OCI-LY7 (cell line): Measurements from ENCODE around the gene DPF3. TPM values are rescaled to one million over a fixed set of nuclear protein-coding genes. Genes with fewer than 3 reads are reported as not detected.

ENCODE experiments used
- BruUV-seq: library from RNA; stranded (reverse); fragments of 400-500 nt; replicated peaks from 2 replicates; lab custom pipeline; 2021; lab: Mats Ljungman, UMichigan
- CTCF ChIA-PET: fragments of 300-600 bp; sonication (Branson Sonifier 250); formaldehyde crosslinking; loops from one replicate; lab custom pipeline; 2022; ENCODE audit warnings: antibody characterized with exemption; ENCODE audit not compliant: unreplicated experiment; lab: Charles Lee
- POLR2A ChIA-PET: fragments of 300-600 bp; sonication (Branson Sonifier 250); formaldehyde crosslinking; loops from one replicate; lab custom pipeline; 2022; ENCODE audit warnings: antibody characterized with exemption; lab: Charles Lee
- DNase-seq: peaks from one replicate; pipeline ENCODE4 v3.0.0-alpha.2; 2015; ENCODE audit warnings: low spot score
- H2AFZ ChIP-seq: fragments of 200-600 bp; sonication (generic), shearing (Covaris generic); 2 replicates; pipeline ENCODE4 v1.6.1; 2014; ENCODE audit warnings: mild to moderate bottlenecking, antibody characterized with exemption, low read length, moderate library complexity
- H3K27ac ChIP-seq: fragments of 200-600 bp; sonication (generic); 2 replicates; pipeline ENCODE4 v1.5.1; 2014; ENCODE audit warnings: mixed run types, low read depth, mild to moderate bottlenecking, moderate library complexity, low read length, inconsistent platforms; ENCODE audit not compliant: poor library complexity, severe bottlenecking
- H3K36me3 ChIP-seq: fragments of 200-600 bp; sonication (generic); 2 replicates; pipeline ENCODE4 v1.6.1; 2014; ENCODE audit warnings: mild to moderate bottlenecking, antibody characterized with exemption, low read length, moderate library complexity, mixed read lengths; ENCODE audit not compliant: insufficient read depth
- H3K4me1 ChIP-seq: fragments of 200-600 bp; sonication (generic); 2 replicates; pipeline ENCODE4 v1.5.1; 2014; ENCODE audit warnings: mild to moderate bottlenecking, low read length; ENCODE audit not compliant: insufficient read depth, poor library complexity, severe bottlenecking
- H3K4me2 ChIP-seq: fragments of 200-600 bp; sonication (generic); 2 replicates; pipeline ENCODE4 v1.6.1; 2014; ENCODE audit warnings: mild to moderate bottlenecking, low read length
- H3K4me3 ChIP-seq: fragments of 200-600 bp; sonication (generic); 2 replicates; pipeline ENCODE4 v1.5.1; 2014; ENCODE audit warnings: mild to moderate bottlenecking, low read depth, low read length; ENCODE audit not compliant: poor library complexity, severe bottlenecking
- H3K79me2 ChIP-seq: fragments of 200-600 bp; sonication (generic); 2 replicates; pipeline ENCODE4 v1.6.1; 2016; ENCODE audit warnings: low read depth, mild to moderate bottlenecking, low read length, moderate library complexity, mixed read lengths; ENCODE audit not compliant: insufficient read depth
- H3K9me2 ChIP-seq: fragments of 200-600 bp; sonication (generic); 2 replicates; pipeline ENCODE4 v1.6.1; 2016; ENCODE audit warnings: mild to moderate bottlenecking, low read length, mixed read lengths; ENCODE audit not compliant: insufficient read depth
- H3K9me3 ChIP-seq: fragments of 200-600 bp; sonication (generic); 2 replicates; pipeline ENCODE4 v1.6.1; 2014; ENCODE audit warnings: mild to moderate bottlenecking, mixed run types, low read length, mixed read lengths
- H4K20me1 ChIP-seq: fragments of 200-600 bp; sonication (generic); 2 replicates; pipeline ENCODE4 v1.6.1; 2014; ENCODE audit warnings: mild to moderate bottlenecking, antibody characterized with exemption, low read length, moderate library complexity, mixed read lengths; ENCODE audit not compliant: insufficient read depth
- EZH2phosphoT487 ChIP-seq: fragments of 200-600 bp; sonication (generic); IDR thresholded peaks from 2 replicates; pipeline ENCODE4 v1.6.1; 2018; ENCODE audit warnings: low read depth, borderline replicate concordance, mild to moderate bottlenecking, mixed run types, antibody characterized with exemption, low read length, moderate library complexity, mixed read lengths
- intact Hi-C: fragments of 100-400 bp; cut with micrococcal nuclease; formaldehyde crosslinking; loops from one replicate; pipeline ENCODE4 v1.10.0; 2022; ENCODE audit not compliant: unreplicated experiment
- total RNA-seq, 2 experiments: library from RNA; depleted of rRNA in 1 of 2; stranded (reverse); fragments of >200 nt in 1 of 2; shearing (Covaris generic) in 1 of 2; gene quantifications; 2 replicates each; pipeline ENCODE4 v1.2.3, GENCODE V29; 2014 to 2022
- TF ChIP-seq, protein P1 (sequence below): fragments of 200-600 bp; sonication (generic); conservative IDR thresholded peaks from 2 replicates; pipeline ENCODE4 v1.5.1; 2014; ENCODE audit warnings: mild to moderate bottlenecking, antibody characterized with exemption, low read length, moderate library complexity, mixed read lengths

The DPF3 gene
- total RNA-seq, 2 experiments from 2014 or later = 0.42 TPM; not detected in 1

GRCh38 chr14:72855913-72856312, 38.0 kb downstream of the DPF3 start:
- intact Hi-C loops = no loop called here
- no peak overlapping the region for H3K27ac ChIP-seq
- ChIA-PET POLR2A (interaction anchor here (0.6 kb wide), 1 partner anchor 29 kb away, joined by 3 read pairs; no protein-coding TSS in a partner anchor), CTCF (no interaction called here)
- H3K4me2 ChIP-seq = no peak overlapping the region
- no peaks in the 10 kb centered on the region for H3K36me3 ChIP-seq
- no peaks in the 10 kb centered on the region for H4K20me1 ChIP-seq
- H3K9me2 ChIP-seq = no peaks in the 10 kb centered on the region
- no peak overlapping the region for H2AFZ ChIP-seq
- H3K4me1 ChIP-seq = no peaks in the 10 kb centered on the region
- no peak for DNase-seq
- H3K79me2 ChIP-seq = no peaks in the 10 kb centered on the region
- H3K4me3 ChIP-seq = no peak overlapping the region
- TF ChIP-seq EZH2phosphoT487 = no peak
- TF ChIP-seq, protein P1, sequence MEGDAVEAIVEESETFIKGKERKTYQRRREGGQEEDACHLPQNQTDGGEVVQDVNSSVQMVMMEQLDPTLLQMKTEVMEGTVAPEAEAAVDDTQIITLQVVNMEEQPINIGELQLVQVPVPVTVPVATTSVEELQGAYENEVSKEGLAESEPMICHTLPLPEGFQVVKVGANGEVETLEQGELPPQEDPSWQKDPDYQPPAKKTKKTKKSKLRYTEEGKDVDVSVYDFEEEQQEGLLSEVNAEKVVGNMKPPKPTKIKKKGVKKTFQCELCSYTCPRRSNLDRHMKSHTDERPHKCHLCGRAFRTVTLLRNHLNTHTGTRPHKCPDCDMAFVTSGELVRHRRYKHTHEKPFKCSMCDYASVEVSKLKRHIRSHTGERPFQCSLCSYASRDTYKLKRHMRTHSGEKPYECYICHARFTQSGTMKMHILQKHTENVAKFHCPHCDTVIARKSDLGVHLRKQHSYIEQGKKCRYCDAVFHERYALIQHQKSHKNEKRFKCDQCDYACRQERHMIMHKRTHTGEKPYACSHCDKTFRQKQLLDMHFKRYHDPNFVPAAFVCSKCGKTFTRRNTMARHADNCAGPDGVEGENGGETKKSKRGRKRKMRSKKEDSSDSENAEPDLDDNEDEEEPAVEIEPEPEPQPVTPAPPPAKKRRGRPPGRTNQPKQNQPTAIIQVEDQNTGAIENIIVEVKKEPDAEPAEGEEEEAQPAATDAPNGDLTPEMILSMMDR = no peak
- BruUV-seq = no TSS peak
- no peaks in the 10 kb centered on the region for H3K9me3 ChIP-seq

DNA sequence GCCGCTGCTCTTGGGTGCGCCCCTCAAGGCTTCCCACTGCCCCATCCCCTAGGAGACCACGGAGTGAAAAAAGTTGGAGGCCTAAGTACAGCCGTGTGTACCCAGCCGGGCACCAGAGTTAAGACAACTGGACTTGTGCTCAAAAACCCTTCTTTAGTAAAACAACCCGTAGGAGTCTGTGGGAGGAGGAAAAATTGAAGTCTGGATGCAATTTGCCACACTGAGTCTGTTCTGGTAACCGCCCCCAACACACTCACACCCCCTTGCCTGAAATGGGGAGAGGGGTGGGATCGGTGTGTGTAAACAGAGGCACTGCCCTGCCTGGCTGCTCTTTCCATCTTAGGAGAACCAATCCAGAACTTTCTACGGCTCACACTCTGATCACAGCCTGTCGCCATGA, 41.7 kb downstream of the DPF3 start:
- Histone ChIP-seq H3K4me2 (no peak overlapping the region), H3K4me1 (no peaks in the 10 kb centered on the region)

GRCh38 chr14:72851635-72852034, 42.3 kb downstream of the DPF3 start:
- no peak for DNase-seq
- H3K9me2 ChIP-seq = no peaks in the 10 kb centered on the region
- no peaks in the 10 kb centered on the region for H3K36me3 ChIP-seq
- H4K20me1 ChIP-seq = no peaks in the 10 kb centered on the region
- ChIA-PET CTCF (no interaction called here), POLR2A (no interaction called here)
- no peak overlapping the region for H3K4me3 ChIP-seq
- TF ChIP-seq, protein P1 = no peak
- no peak for TF ChIP-seq EZH2phosphoT487
- no peaks in the 10 kb centered on the region for H3K9me3 ChIP-seq
- H3K27ac ChIP-seq = no peak overlapping the region
- no peaks in the 10 kb centered on the region for H3K4me1 ChIP-seq
- no peak overlapping the region for H2AFZ ChIP-seq
- intact Hi-C loops = no loop called here
- no peaks in the 10 kb centered on the region for H3K79me2 ChIP-seq
- BruUV-seq = no TSS peak
- no peak overlapping the region for H3K4me2 ChIP-seq

More for the DNA sequence above, 41.7 kb downstream of the DPF3 start:
- Histone ChIP-seq H4K20me1 (no peaks in the 10 kb centered on the region), H3K9me2 (no peaks in the 10 kb centered on the region), H3K4me3 (no peak overlapping the region), H2AFZ (no peak overlapping the region), H3K79me2 (no peaks in the 10 kb centered on the region), H3K27ac (no peak overlapping the region), H3K36me3 (no peaks in the 10 kb centered on the region), H3K9me3 (no peaks in the 10 kb centered on the region)
- ChIA-PET CTCF (no interaction called here), POLR2A (no interaction called here)
- TF ChIP-seq, protein P1 = no peak
- no peak for TF ChIP-seq EZH2phosphoT487
- intact Hi-C loops = no loop called here
- BruUV-seq = no TSS peak
- DNase-seq = no peak
